Prostate gland (tissue), 2 donors: Measurements from ENCODE around the gene MYO18B.

Source experiments
- POLR2AphosphoS5 ChIP-seq: sonication (generic); formaldehyde crosslinking; IDR thresholded peaks from one replicate; pipeline ENCODE4 v1.6.1; 2017; ENCODE audit warnings: antibody characterized with exemption
- TF ChIP-seq, protein P1 (sequence below), 4 experiments: fragments of 200-600 bp in 2 of 4; fragments of 450-650 bp in 2 of 4; sonication (generic) in 2 of 4; IDR thresholded peaks; 1 replicate in 3 of 4; 2 replicates in 1 of 4; pipeline ENCODE4 v1.5.1; 2016 to 2019; ENCODE audit warnings: antibody characterized with exemption in 4 of 4, mild to moderate bottlenecking in 2 of 4, moderate library complexity in 2 of 4

DNA sequence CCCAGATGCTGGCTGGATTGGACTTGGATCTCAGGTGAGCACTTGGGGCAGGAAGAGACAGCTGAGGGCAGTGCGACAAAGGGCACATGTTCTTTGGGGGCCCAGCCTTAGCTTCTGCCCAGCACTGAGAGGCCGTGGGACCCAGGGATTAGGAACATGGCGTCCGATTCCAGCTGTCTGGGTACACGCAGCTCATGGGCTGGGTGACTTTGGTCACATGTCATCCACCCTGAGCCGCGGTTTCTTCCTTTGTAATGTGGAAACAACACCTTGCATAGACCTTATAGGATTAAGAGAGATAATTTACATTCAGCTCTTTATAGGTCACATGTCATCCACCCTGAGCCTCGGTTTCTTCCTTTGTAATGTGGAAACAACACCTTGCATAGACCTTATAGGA lies 39.8 kb downstream of the MYO18B start:
- TF ChIP-seq, protein P1, sequence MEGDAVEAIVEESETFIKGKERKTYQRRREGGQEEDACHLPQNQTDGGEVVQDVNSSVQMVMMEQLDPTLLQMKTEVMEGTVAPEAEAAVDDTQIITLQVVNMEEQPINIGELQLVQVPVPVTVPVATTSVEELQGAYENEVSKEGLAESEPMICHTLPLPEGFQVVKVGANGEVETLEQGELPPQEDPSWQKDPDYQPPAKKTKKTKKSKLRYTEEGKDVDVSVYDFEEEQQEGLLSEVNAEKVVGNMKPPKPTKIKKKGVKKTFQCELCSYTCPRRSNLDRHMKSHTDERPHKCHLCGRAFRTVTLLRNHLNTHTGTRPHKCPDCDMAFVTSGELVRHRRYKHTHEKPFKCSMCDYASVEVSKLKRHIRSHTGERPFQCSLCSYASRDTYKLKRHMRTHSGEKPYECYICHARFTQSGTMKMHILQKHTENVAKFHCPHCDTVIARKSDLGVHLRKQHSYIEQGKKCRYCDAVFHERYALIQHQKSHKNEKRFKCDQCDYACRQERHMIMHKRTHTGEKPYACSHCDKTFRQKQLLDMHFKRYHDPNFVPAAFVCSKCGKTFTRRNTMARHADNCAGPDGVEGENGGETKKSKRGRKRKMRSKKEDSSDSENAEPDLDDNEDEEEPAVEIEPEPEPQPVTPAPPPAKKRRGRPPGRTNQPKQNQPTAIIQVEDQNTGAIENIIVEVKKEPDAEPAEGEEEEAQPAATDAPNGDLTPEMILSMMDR (IDR thresholded peaks at IDR 0.05), result no peak
- no peak for TF ChIP-seq POLR2AphosphoS5
